Measurements from ENCODE around the gene RAB28. TPM values are rescaled to one million over a fixed set of nuclear protein-coding genes. Genes with fewer than 3 reads are reported as not detected.

Gene RAB28
- polyA plus RNA-seq, 1 of the 3 experiments (the other 2 are of a cell fraction) = 10.5 TPM

DNA sequence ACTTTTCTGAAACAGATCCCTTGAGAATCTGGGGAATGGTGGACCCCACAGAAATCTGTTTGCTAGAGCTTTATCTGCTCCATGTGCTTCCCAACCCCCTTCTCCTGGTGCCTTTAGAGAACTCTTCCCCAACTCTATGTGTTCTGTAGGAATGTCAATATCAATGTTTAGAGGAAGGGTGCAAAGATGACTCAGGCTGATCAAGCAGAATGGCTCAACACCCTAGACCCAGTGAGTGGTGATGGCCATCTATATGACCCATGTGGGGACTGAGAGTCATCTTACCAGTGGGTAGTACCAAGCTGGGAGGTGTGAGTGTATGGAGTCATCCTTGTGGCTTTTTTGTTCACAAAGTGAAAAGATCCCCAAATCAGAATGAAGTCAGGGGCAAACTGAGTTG, 143.5 kb downstream of the RAB28 start (continued):
- TF ChIP-seq, protein P1, sequence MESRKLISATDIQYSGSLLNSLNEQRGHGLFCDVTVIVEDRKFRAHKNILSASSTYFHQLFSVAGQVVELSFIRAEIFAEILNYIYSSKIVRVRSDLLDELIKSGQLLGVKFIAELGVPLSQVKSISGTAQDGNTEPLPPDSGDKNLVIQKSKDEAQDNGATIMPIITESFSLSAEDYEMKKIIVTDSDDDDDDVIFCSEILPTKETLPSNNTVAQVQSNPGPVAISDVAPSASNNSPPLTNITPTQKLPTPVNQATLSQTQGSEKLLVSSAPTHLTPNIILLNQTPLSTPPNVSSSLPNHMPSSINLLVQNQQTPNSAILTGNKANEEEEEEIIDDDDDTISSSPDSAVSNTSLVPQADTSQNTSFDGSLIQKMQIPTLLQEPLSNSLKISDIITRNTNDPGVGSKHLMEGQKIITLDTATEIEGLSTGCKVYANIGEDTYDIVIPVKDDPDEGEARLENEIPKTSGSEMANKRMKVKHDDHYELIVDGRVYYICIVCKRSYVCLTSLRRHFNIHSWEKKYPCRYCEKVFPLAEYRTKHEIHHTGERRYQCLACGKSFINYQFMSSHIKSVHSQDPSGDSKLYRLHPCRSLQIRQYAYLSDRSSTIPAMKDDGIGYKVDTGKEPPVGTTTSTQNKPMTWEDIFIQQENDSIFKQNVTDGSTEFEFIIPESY (IDR thresholded peaks at IDR 0.05; ENCODE audit: borderline replicate concordance, low read depth) = no peak
- TF ChIP-seq FOXM1 (IDR thresholded peaks at IDR 0.05; ENCODE audit: low read depth) = no peak
- TF ChIP-seq RFX5 (IDR thresholded peaks at IDR 0.05; ENCODE audit: low read length) = no peak
- TF ChIP-seq NRF1 (IDR thresholded peaks at IDR 0.05; ENCODE audit: low read depth, low read length) = no peak
- TF ChIP-seq TAF1 (IDR thresholded peaks at IDR 0.05; ENCODE audit: borderline replicate concordance, low read depth, low read length) = no peak

DNA sequence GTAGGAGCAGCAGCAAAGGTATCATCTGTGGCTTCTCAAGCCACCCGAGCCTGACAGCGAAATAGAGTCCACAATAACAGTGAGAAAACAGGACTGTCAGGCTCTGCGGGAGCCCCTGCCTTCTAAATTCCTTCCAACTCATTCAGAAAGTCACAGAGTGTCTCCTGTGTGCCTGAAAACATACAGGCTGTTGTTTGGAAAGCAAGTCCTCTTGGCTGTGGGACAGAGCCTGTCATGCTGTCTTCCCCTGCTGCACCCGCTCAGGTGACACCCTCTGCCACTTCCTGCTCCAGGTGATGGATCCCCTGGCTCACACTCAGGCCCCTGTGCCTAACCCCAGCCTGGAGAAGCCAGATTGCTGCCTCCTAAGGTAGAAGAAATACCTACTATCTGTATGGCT, 152.3 kb downstream of the RAB28 start:
- H3K27ac ChIP-seq (ENCODE audit: low read depth in 2 of 2, low read length in 1 of 2) = no peak overlapping the region
- ChIA-PET POLR2A (no interaction called here), CTCF (no interaction called here)
- H3K9me2 ChIP-seq = no peaks in the 10 kb centered on the region
- no peaks in the 10 kb centered on the region for H3F3A ChIP-seq (replicated peaks; ENCODE audit: insufficient read depth)
- no peak for DNase-seq
- H3K79me2 ChIP-seq (ENCODE audit: insufficient read depth) = no peaks in the 10 kb centered on the region
- H3K4me3 ChIP-seq (ENCODE audit: low read depth in 2 of 2, low read length in 1 of 2) = no peak overlapping the region
- no peak overlapping the region for H3K4me2 ChIP-seq
- no peaks in the 10 kb centered on the region for H3K9me3 ChIP-seq
- H3K36me3 ChIP-seq (replicated peaks in 1 of 2; ENCODE audit: control insufficient read depth in 1 of 2, insufficient read depth in 2 of 2, low read length in 1 of 2) = no peaks in the 10 kb centered on the region
- no peak for TF ChIP-seq JUND (IDR thresholded peaks at IDR 0.05)
- TF ChIP-seq, protein P2, sequence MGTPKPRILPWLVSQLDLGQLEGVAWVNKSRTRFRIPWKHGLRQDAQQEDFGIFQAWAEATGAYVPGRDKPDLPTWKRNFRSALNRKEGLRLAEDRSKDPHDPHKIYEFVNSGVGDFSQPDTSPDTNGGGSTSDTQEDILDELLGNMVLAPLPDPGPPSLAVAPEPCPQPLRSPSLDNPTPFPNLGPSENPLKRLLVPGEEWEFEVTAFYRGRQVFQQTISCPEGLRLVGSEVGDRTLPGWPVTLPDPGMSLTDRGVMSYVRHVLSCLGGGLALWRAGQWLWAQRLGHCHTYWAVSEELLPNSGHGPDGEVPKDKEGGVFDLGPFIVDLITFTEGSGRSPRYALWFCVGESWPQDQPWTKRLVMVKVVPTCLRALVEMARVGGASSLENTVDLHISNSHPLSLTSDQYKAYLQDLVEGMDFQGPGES (IDR thresholded peaks at IDR 0.05; ENCODE audit: low read depth, low read length) = no peak
- no peak overlapping the region for H3K9ac ChIP-seq
- no peaks in the 10 kb centered on the region for H4K20me1 ChIP-seq (ENCODE audit: insufficient read depth)
- no peak overlapping the region for H2AFZ ChIP-seq (ENCODE audit: low read depth)
- no peaks in the 10 kb centered on the region for H3K27me3 ChIP-seq (ENCODE audit: insufficient read depth)
- 67% methylated on average over 4 of the region's 4 CpGs for WGBS (ENCODE audit: low lambda C conversion rate)
- H3K4me1 ChIP-seq (ENCODE audit: control insufficient read depth in 1 of 2, insufficient read depth in 2 of 2, low read depth in 1 of 2, low read length in 1 of 2) = no peaks in the 10 kb centered on the region

DNA sequence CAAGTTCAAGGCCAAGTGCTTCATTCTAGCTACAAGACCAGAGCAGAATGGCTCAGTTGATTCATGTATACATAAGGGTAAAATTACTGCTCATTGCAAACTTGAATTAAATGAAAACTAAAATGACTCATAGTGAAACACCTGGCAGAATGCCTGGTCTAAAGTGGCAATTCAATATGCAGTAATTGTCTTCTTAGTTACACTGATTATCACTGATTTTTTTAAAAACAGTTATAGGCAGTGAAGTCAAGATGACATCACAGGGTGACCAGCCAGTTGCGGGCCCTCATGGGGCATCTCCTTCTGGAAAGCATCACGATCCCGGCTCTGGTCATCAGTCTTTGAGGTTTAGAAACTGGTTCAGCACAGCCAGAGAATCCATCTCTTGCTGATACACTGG, 154.2 kb downstream of the RAB28 start:
- TF ChIP-seq NFIC (IDR thresholded peaks at IDR 0.05; ENCODE audit: borderline replicate concordance) (no peak), EZH2phosphoT487 (IDR thresholded peaks at IDR 0.05; ENCODE audit: borderline replicate concordance, low read depth) (no peak), CHD2 (IDR thresholded peaks at IDR 0.05; ENCODE audit: low read length, partially characterized antibody) (no peak), NRF1 (IDR thresholded peaks at IDR 0.05; ENCODE audit: low read depth, low read length) (no peak), FOXJ3 (CRISPR knock-in tag; IDR thresholded peaks at IDR 0.05) (no peak), GABPA (IDR thresholded peaks at IDR 0.05; ENCODE audit: low read depth) (no peak), TEAD4 (IDR thresholded peaks at IDR 0.05; ENCODE audit: borderline replicate concordance, insufficient read depth) (no peak), RAD21 (IDR thresholded peaks at IDR 0.05; ENCODE audit: low read length) (no peak)
- TF ChIP-seq, protein P3, sequence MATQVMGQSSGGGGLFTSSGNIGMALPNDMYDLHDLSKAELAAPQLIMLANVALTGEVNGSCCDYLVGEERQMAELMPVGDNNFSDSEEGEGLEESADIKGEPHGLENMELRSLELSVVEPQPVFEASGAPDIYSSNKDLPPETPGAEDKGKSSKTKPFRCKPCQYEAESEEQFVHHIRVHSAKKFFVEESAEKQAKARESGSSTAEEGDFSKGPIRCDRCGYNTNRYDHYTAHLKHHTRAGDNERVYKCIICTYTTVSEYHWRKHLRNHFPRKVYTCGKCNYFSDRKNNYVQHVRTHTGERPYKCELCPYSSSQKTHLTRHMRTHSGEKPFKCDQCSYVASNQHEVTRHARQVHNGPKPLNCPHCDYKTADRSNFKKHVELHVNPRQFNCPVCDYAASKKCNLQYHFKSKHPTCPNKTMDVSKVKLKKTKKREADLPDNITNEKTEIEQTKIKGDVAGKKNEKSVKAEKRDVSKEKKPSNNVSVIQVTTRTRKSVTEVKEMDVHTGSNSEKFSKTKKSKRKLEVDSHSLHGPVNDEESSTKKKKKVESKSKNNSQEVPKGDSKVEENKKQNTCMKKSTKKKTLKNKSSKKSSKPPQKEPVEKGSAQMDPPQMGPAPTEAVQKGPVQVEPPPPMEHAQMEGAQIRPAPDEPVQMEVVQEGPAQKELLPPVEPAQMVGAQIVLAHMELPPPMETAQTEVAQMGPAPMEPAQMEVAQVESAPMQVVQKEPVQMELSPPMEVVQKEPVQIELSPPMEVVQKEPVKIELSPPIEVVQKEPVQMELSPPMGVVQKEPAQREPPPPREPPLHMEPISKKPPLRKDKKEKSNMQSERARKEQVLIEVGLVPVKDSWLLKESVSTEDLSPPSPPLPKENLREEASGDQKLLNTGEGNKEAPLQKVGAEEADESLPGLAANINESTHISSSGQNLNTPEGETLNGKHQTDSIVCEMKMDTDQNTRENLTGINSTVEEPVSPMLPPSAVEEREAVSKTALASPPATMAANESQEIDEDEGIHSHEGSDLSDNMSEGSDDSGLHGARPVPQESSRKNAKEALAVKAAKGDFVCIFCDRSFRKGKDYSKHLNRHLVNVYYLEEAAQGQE (IDR thresholded peaks at IDR 0.05; ENCODE audit: low read depth, low read length) = no peak
- TF ChIP-seq, protein P4, sequence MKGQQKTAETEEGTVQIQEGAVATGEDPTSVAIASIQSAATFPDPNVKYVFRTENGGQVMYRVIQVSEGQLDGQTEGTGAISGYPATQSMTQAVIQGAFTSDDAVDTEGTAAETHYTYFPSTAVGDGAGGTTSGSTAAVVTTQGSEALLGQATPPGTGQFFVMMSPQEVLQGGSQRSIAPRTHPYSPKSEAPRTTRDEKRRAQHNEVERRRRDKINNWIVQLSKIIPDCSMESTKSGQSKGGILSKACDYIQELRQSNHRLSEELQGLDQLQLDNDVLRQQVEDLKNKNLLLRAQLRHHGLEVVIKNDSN (IDR thresholded peaks at IDR 0.05; ENCODE audit: borderline replicate concordance, low read depth) = no peak
- TF ChIP-seq, protein P1 (IDR thresholded peaks at IDR 0.05; ENCODE audit: borderline replicate concordance, low read depth) = no peak
- WGBS (ENCODE audit: low lambda C conversion rate) = 74% methylated on average over 3 of the region's 3 CpGs
- no peak overlapping the region for H3K4me3 ChIP-seq (ENCODE audit: low read depth in 2 of 2, low read length in 1 of 2)

More for the DNA sequence above, 154.2 kb downstream of the RAB28 start:
- Histone ChIP-seq H3K4me1 (ENCODE audit: control insufficient read depth in 1 of 2, insufficient read depth in 2 of 2, low read depth in 1 of 2, low read length in 1 of 2) (no peaks in the 10 kb centered on the region), H3K36me3 (replicated peaks in 1 of 2; ENCODE audit: control insufficient read depth in 1 of 2, insufficient read depth in 2 of 2, low read length in 1 of 2) (no peaks in the 10 kb centered on the region), H4K20me1 (ENCODE audit: insufficient read depth) (no peaks in the 10 kb centered on the region), H3K9ac (no peak overlapping the region), H3K27me3 (ENCODE audit: insufficient read depth) (no peaks in the 10 kb centered on the region), H3K9me2 (no peaks in the 10 kb centered on the region), H3K79me2 (ENCODE audit: insufficient read depth) (no peaks in the 10 kb centered on the region), H3K4me2 (no peak overlapping the region), H3K9me3 (no peaks in the 10 kb centered on the region), H3F3A (replicated peaks; ENCODE audit: insufficient read depth) (no peaks in the 10 kb centered on the region), H3K27ac (ENCODE audit: low read depth in 2 of 2, low read length in 1 of 2) (no peak overlapping the region), H2AFZ (ENCODE audit: low read depth) (no peak overlapping the region)
- ChIA-PET CTCF (no interaction called here), POLR2A (no interaction called here)
- DNase-seq = no peak

Data from SK-N-SH (cell line).